Measurements from ENCODE around the gene ADAMTS18.

Gene ADAMTS18

GRCh38 chr16:77437859-77438258, 3.0 kb upstream of the ADAMTS18 start:
- no peak for DNase-seq (ENCODE audit: low read depth in 2 of 2)

GRCh38 chr16:77435272-77435820, 512 bp upstream of the ADAMTS18 start:
- no peak for DNase-seq (ENCODE audit: low read depth in 2 of 2)

GRCh38 chr16:77434022-77434529, 758 bp downstream of the ADAMTS18 start:
- no peak for DNase-seq (ENCODE audit: low read depth in 2 of 2)

GRCh38 chr16:77433146-77433545, 1.7 kb downstream of the ADAMTS18 start:
- no peak for DNase-seq (ENCODE audit: low read depth in 2 of 2)

- DNase-seq (ENCODE audit: low read depth in 2 of 2), result no peak
Measured at GRCh38 chr16:77432264-77432663, 2.6 kb downstream of the ADAMTS18 start.

- no peak for DNase-seq (ENCODE audit: low read depth in 2 of 2)
Measured at GRCh38 chr16:77430787-77431585, 3.8 kb downstream of the ADAMTS18 start.

GRCh38 chr16:77430360-77430759, 4.5 kb downstream of the ADAMTS18 start:
- no peak for DNase-seq (ENCODE audit: low read depth in 2 of 2)

GRCh38 chr16:77424871-77425604, 9.8 kb downstream of the ADAMTS18 start:
- no peak for DNase-seq (ENCODE audit: low read depth in 2 of 2)

GRCh38 chr16:77422196-77422784, 12.5 kb downstream of the ADAMTS18 start:
- DNase-seq (ENCODE audit: low read depth in 2 of 2), result no peak

- no peak for DNase-seq (ENCODE audit: low read depth in 2 of 2)
Measured at GRCh38 chr16:77416939-77417480, 17.8 kb downstream of the ADAMTS18 start.

- DNase-seq (ENCODE audit: low read depth in 2 of 2), result no peak
Measured at GRCh38 chr16:77414752-77415231, 20.0 kb downstream of the ADAMTS18 start.

GRCh38 chr16:77410449-77410848, 24.4 kb downstream of the ADAMTS18 start:
- no peak for DNase-seq (ENCODE audit: low read depth in 2 of 2)

GRCh38 chr16:77409311-77409710, 25.5 kb downstream of the ADAMTS18 start:
- DNase-seq (ENCODE audit: low read depth in 2 of 2), result no peak

GRCh38 chr16:77408607-77409006, 26.2 kb downstream of the ADAMTS18 start:
- no peak for DNase-seq (ENCODE audit: low read depth in 2 of 2)

- DNase-seq (ENCODE audit: low read depth in 2 of 2), result no peak
Measured at GRCh38 chr16:77406680-77407079, 28.2 kb downstream of the ADAMTS18 start.

GRCh38 chr16:77404775-77405174, 30.1 kb downstream of the ADAMTS18 start:
- DNase-seq (ENCODE audit: low read depth in 2 of 2), result no peak

- DNase-seq (ENCODE audit: low read depth in 2 of 2), result no peak
Measured at GRCh38 chr16:77403732-77404131, 31.1 kb downstream of the ADAMTS18 start.

GRCh38 chr16:77402672-77403071, 32.2 kb downstream of the ADAMTS18 start:
- no peak for DNase-seq (ENCODE audit: low read depth in 2 of 2)

GRCh38 chr16:77402118-77402517, 32.7 kb downstream of the ADAMTS18 start:
- no peak for DNase-seq (ENCODE audit: low read depth in 2 of 2)

- DNase-seq (ENCODE audit: low read depth in 2 of 2), result no peak
Measured at GRCh38 chr16:77399546-77399945, 35.3 kb downstream of the ADAMTS18 start.

GRCh38 chr16:77399066-77399465, 35.8 kb downstream of the ADAMTS18 start:
- no peak for DNase-seq (ENCODE audit: low read depth in 2 of 2)

GRCh38 chr16:77398495-77398894, 36.3 kb downstream of the ADAMTS18 start:
- DNase-seq (ENCODE audit: low read depth in 2 of 2), result no peak

All from stimulated activated CD8-positive, alpha-beta memory T cell treated with anti-CD3 and anti-CD28 coated beads, Interleukin-7, amount 100 ng/mL, for 1 hour (primary cell).